Measurements from ENCODE around the gene ZFYVE21. TPM values are rescaled to one million over a fixed set of nuclear protein-coding genes. Genes with fewer than 3 reads are reported as not detected.

ZFYVE21 gene
- total RNA-seq, 2 experiments from 2014 or later, result 16.9 to 17.2 TPM

DNA sequence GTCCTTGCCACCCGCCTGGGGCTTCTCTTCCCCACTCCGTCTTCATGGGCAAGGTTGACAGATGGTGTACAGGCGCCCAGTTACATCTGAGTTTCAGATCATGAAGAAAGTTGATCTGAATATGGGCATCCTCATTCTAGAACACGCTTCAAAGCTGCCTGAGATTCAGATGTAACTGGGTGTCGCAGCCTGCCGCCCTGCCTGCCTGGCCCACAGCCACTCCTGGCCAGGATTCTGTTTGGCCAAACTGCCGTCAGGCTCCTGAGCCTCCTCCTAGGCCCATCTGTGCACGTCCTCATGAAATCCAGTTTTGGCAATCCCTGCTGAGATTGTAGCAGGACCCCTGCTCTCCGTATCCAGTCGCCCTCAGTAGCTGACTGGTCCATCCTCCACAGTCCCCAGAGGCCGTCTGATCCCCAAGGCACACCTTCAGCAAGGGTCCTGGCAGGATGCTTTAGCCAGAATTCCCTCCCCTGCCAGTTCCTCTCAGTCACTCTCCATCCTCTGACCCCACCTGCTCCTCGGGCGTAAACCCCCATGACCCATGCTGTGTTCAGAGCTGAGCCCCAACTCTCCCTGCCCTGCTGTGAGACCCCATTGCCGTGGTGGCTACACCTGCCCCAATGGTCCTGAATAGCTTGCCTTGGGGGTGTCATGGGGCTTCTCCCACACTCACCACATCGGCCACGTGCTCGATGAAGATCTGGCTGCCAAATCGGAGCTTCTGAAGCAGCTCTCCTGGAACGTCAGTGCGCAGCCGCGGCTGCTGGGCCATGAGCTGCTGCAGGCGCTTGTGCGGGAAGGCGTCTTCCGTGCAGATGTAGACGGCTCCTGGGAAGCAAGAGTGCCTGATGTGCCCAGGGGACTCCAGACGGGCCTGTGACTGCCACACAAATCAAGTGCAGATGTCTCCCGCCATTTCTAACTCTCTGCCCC lies 12.8 kb upstream of the ZFYVE21 start:
- ChIA-PET CTCF (interaction anchor here (0.9 to 1.6 kb wide), 4 partner anchors 10 to 33 kb away, joined by 3 to 6 read pairs (median 3); no protein-coding TSS in a partner anchor), POLR2A (interaction anchor here (0.6 kb wide), 1 partner anchor 11 kb away, joined by 3 read pairs; no protein-coding TSS in a partner anchor)
- no peak for DNase-seq
- peaks cover 11% of the 10 kb centered on the region for H3K4me1 Mint-ChIP-seq
- H3K36me3 Mint-ChIP-seq (ENCODE audit: low read depth), result peaks cover 14% of the 10 kb centered on the region
- no peaks in the 10 kb centered on the region for H3K27me3 Mint-ChIP-seq
- H3K9me3 Mint-ChIP-seq, result no peaks in the 10 kb centered on the region
- H3K27ac Mint-ChIP-seq, result peak overlapping the region; percentile 55
- H3K4me3 Mint-ChIP-seq, result no peak overlapping the region

DNA sequence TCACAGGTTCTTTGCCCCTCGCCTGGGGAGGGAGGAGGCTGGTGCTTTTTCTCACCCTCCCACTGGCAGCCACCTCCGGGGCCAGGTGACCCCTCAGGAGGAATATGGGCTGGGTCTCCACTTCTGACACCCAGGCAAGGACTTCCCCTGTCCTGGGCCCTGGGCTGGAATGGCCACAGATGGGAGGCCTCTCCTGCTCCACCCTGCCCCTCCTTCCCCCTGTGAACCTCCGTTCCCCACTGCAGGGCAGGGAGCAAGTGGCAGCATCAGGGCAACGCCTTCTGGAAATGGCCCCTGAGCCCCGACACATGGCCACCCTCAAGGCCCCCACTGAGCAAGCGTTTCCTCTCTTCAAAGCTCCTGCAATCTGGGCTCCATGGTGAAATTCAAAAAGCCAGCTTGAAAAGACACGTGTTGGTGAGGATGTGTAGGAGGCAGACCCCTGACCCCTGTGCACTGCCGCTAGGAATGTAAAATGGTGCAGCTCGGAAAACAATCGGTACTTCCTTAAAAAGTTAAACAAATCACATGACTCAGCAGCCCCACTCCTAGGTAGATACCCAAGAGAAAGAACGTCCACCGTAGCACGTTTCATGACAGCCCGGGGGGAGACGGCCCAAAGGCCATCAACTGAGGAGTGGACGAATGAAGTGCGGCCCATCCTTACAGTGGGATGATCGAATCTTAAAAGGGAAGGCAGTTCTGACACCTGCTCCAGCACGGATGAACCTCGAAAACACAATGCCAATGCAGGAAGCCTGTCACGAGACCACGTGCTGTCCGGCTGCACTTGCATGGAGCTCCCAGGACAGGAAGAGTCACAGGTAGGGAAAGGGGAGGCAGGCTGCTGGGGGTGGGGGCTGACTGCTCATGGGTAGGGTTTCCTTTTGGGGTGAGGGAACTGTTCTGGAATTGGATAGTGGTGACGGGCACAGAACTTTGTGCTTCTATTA lies 11.9 kb upstream of the ZFYVE21 start:
- Mint-ChIP-seq H3K4me3 (no peak overlapping the region), H3K36me3 (ENCODE audit: low read depth) (peaks cover 14% of the 10 kb centered on the region), H3K27me3 (no peaks in the 10 kb centered on the region), H3K4me1 (peaks cover 11% of the 10 kb centered on the region), H3K27ac (no peak overlapping the region), H3K9me3 (no peaks in the 10 kb centered on the region)
- CTCF ChIA-PET, result interaction anchor here (1.1 to 1.6 kb wide), 3 partner anchors 11 to 32 kb away, joined by 3 to 6 read pairs (median 3); no protein-coding TSS in a partner anchor
- POLR2A ChIA-PET, result no interaction called here
- no peak for DNase-seq

DNA sequence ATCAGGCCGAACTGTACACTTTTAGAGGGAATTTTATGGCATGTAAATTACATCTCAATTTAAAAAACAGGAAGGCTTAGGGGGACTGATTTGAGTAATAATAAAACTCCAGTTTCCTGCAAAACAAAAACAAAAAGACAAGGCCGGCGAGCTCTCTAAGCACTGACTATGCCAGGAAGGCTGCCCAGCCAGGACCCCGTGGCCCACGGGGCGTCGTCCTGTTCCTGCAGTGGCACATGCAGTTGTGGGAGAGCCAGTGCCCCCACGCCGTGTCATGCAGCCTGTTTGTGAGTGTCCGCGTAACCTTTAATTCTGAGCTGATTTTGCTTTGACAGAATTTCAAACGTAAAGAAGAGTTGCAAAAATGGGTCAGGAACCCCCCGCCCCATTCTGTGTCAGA lies 10.9 kb upstream of the ZFYVE21 start:
- ChIA-PET CTCF (interaction anchor here (1.6 kb wide), 1 partner anchor 12 kb away, joined by 6 read pairs; no protein-coding TSS in a partner anchor), POLR2A (no interaction called here)

DNA sequence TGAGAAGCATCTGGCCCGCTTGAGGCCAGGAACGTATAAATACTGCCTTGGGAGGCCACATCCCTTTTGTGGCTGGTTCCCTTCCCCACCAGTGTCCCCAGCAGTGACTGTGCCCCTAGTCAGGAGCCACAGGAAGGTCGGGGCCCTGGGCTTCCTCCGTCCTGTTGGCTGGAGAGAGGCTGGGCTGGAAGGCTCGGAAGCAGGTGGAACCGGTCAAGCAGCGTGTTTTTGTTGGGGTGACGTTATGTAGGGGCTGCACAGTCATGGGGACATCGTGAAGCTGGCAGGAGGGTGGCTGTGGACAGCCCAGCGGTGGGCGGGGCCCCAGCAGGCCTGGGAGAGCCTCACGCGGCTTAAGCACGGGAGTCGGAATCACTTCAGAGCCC lies 10.5 kb upstream of the ZFYVE21 start:
- Mint-ChIP-seq H3K4me1 (peaks cover 11% of the 10 kb centered on the region), H3K36me3 (ENCODE audit: low read depth) (peaks cover 15% of the 10 kb centered on the region), H3K27me3 (no peaks in the 10 kb centered on the region), H3K4me3 (no peak overlapping the region), H3K9me3 (no peaks in the 10 kb centered on the region), H3K27ac (no peak overlapping the region)
- no peak for DNase-seq
- ChIA-PET POLR2A (no interaction called here), CTCF (no interaction called here)

More for the DNA sequence above, 10.9 kb upstream of the ZFYVE21 start:
- Mint-ChIP-seq H3K4me1 (peaks cover 11% of the 10 kb centered on the region), H3K27ac (no peak overlapping the region), H3K36me3 (ENCODE audit: low read depth) (peaks cover 14% of the 10 kb centered on the region), H3K27me3 (no peaks in the 10 kb centered on the region), H3K9me3 (no peaks in the 10 kb centered on the region), H3K4me3 (no peak overlapping the region)
- no peak for DNase-seq

DNA sequence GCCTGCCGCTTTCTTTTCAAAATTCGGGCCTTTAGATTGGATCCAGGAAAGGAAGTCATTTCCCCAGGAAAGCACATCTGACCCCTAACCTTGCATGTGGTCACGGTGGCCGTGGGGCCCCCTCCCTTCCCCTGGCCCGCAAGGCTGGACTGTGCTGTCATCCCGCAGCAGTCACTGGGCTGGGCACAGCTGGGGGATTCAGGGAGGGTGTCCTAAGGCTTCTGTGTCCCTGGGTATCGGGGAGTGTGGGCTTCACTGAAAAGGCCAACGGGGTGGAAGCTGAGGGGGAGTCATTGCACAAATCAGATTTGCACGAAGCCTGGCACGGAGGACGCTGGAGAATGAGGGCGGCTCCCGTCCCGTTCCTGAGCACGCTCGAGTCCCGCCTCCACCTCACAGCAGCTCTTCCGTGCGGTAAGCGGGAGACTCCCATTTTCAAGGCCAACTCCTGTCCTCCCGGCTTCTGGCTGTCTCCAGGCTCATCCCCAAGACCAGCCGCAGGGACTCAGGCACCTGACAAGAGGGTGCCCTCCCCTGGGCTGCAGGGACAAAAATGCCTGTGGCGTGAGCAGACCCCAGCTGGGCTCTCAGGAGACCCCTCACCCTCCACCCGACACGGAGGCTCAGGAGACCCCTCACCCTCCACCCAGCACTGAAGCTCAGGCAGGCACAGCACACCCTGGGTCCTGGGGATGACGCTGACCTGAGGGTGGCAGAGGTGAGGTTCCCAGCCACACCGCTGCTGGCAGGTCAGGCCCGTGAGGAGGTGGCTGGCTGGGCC lies 9.9 kb upstream of the ZFYVE21 start:
- ChIA-PET CTCF (interaction anchor here (0.5 kb wide), 1 partner anchor 1421 kb away, joined by 3 read pairs; no protein-coding TSS in a partner anchor), POLR2A (no interaction called here)
- Mint-ChIP-seq H3K9me3 (no peaks in the 10 kb centered on the region), H3K27me3 (no peaks in the 10 kb centered on the region), H3K27ac (no peak overlapping the region), H3K4me1 (peaks cover 12% of the 10 kb centered on the region), H3K4me3 (no peak overlapping the region), H3K36me3 (ENCODE audit: low read depth) (peaks cover 16% of the 10 kb centered on the region)
- DNase-seq, result no peak

DNA sequence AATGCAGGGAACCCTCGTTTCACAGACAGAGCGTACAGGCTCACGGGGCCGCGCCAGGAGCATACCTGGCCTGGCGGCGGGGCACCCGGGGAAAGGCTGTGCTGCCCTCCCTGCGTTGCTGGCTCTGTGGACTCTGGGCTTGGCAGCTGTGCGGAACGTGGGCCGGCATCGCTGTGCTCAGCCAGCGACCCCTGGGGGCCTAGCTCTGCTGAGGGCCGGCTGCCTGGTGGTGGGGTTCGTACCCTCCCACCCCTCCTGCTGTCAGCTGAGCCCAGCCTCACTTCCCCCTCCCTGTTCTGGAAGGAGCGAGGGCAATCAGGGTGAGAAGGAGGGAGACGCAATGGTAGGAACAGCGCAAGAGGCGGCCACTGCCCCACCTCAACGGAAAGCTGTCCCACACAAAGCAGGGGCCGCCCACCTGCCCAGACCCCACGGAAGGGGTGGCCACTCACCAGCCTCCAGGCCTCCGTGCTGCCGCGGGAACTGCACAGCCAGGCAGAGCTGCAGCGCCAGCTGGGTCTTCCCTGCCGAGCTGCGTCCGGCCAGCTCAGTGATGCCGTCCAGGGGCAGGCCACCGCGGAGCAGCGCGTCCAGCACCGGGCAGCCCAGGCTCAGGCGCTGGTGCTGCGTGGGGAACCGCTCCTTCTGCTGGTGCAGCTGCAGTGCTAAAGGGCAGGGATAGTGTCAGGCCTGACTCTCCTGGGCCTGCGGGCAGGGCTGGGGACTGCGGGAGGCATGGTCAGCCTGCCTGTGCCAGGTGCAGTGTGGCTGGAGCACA lies 8.9 kb upstream of the ZFYVE21 start:
- Mint-ChIP-seq H3K4me3 (no peak overlapping the region), H3K9me3 (no peaks in the 10 kb centered on the region), H3K27me3 (no peaks in the 10 kb centered on the region), H3K4me1 (peaks cover 19% of the 10 kb centered on the region), H3K27ac (no peak overlapping the region), H3K36me3 (ENCODE audit: low read depth) (peaks cover 16% of the 10 kb centered on the region)
- ChIA-PET POLR2A (no interaction called here), CTCF (interaction anchor here (0.5 kb wide), 1 partner anchor 1420 kb away, joined by 3 read pairs; no protein-coding TSS in a partner anchor)
- DNase-seq, result no peak

DNA sequence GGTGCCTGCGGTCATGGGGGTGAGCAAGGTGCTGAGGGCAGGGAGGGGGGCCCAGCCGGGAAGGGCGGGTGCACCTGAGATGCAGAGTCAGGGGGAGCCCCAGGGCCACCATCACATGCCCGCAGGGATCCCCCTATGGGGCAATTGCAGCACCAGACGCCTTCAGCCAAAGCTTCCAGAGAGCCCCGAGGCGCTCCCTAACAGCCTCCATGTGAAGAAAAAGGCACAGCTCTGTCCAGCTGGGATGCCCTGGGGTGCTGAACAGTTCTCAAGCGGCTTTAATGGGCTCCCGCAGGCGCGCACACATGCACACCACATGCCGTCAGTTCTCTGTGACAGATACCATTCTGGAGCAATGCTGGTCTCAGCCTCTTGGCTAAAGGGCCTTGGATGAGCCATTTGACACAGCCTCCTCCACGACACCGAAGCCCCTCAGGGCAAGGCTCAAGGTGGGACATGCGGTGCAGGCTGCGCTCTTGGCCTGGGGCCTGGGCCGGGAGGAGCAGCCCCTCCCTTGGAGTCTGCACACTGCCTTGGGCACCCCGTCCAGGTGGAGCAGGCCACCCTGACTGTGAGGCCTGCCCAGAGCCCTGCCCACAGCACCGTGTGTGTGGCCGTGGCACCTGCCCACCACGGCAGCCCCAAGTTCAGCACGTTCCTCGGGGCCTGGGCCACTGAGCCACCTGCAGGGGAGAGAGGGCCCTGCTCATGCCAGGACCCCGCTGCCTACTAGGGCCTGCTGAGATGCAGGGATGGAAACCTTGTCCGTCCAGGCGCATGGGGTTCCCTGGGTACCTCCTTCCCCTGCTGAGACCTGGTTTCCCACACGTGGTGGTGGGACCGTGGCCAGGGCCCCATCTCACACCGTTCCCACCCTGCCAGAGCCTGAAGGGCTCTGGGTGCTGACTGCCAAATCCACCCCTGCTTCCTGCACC lies 8.0 kb upstream of the ZFYVE21 start:
- no peaks in the 10 kb centered on the region for H3K9me3 Mint-ChIP-seq
- H3K27ac Mint-ChIP-seq, result no peak overlapping the region
- ChIA-PET POLR2A (no interaction called here), CTCF (no interaction called here)
- no peak for DNase-seq
- H3K4me3 Mint-ChIP-seq, result no peak overlapping the region
- H3K36me3 Mint-ChIP-seq (ENCODE audit: low read depth), result peaks cover 16% of the 10 kb centered on the region
- no peaks in the 10 kb centered on the region for H3K27me3 Mint-ChIP-seq
- peaks cover 27% of the 10 kb centered on the region for H3K4me1 Mint-ChIP-seq

DNA sequence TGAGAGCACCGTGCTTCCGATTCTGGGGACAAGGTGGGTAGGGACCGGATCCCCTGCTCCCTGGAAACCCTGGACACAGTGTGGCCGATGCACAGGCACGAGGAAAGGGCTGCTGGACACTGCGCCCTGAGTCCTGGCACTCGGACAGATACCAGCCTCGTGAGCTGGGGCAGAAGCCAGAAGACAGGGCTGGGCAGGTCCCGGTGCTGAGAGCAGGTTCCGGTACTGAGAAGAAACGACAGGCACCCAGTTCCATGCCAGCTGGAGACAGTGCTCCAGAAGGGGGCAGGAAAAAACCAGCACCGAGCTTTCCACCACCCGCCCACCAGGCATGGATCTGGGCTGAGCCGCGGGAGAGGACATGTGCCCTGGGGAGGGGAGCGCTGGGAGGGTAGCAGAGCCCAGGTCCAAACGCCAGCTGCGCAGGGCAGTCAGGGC lies 6.8 kb upstream of the ZFYVE21 start:
- DNase-seq, result no peak
- POLR2A ChIA-PET, result interaction anchor here (0.7 kb wide), 1 partner anchor 37 kb away, joined by 3 read pairs; no protein-coding TSS in a partner anchor
- H3K27me3 Mint-ChIP-seq, result no peaks in the 10 kb centered on the region
- peaks cover 10% of the 10 kb centered on the region for H3K36me3 Mint-ChIP-seq (ENCODE audit: low read depth)
- H3K4me1 Mint-ChIP-seq, result peaks cover 37% of the 10 kb centered on the region
- CTCF ChIA-PET, result no interaction called here
- H3K9me3 Mint-ChIP-seq, result no peaks in the 10 kb centered on the region
- H3K27ac Mint-ChIP-seq, result no peak overlapping the region
- H3K4me3 Mint-ChIP-seq, result no peak overlapping the region

DNA sequence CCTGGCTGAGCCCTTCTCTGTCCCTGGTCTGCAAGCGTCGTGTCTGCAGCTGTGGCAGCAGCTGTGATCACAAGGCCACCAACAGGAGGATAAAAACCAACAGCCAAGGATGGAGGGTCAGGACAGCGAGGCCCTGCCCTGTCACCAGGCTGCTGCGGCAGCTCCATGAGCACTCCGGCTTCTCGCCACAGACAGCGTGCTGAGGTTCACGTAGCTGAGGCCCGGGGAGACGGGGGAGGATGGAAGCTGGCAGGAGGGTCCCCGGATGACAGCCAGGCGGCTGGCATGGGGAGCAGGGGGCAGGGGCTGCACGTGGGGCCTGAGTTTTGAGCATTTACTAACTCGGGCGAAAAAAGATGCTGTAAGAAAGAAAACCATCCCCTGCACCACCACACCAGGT lies 5.8 kb upstream of the ZFYVE21 start:
- POLR2A ChIA-PET, result no interaction called here
- H3K4me3 Mint-ChIP-seq, result no peak overlapping the region
- H3K4me1 Mint-ChIP-seq, result peaks cover 39% of the 10 kb centered on the region
- CTCF ChIA-PET, result no interaction called here
- DNase-seq, result no peak
- H3K27me3 Mint-ChIP-seq, result no peaks in the 10 kb centered on the region
- no peaks in the 10 kb centered on the region for H3K9me3 Mint-ChIP-seq
- peaks cover 6% of the 10 kb centered on the region for H3K36me3 Mint-ChIP-seq (ENCODE audit: low read depth)
- peak overlapping the region; percentile 54 for H3K27ac Mint-ChIP-seq

DNA sequence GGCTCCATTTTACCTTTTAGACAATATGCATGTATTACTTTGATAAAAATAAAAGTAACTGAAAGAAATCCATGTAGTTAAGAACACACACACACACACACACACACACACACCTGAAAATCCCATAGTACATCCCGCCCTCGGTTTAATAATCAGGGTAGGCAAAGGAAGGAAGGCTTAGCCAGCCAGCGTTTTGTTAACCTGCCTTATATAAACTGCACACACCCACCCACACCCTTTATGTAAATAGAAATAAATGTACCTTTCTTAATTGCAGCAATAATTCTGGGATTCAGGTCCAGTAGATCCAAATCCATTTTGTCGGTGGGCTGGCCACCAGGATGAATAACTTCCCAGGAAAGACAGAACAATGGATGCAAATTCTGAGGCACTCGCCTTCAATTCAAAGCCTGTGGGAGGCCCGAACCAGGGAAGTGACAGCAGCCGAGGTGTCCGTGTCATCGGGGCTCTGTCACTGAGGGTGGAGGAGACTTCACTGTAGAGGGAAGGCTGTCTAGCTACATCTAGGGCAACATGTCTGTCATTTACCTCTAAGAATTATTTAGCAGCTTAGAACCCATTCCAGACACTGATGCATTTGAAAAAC lies 4.7 kb upstream of the ZFYVE21 start:
- Mint-ChIP-seq H3K9me3 (no peaks in the 10 kb centered on the region), H3K36me3 (ENCODE audit: low read depth) (peaks cover 4% of the 10 kb centered on the region), H3K27ac (peak overlapping the region; percentile 25), H3K27me3 (no peaks in the 10 kb centered on the region), H3K4me1 (peaks cover 38% of the 10 kb centered on the region), H3K4me3 (no peak overlapping the region)
- ChIA-PET POLR2A (no interaction called here), CTCF (interaction anchor here (0.7 kb wide), 1 partner anchor 12 kb away, joined by 4 read pairs; no protein-coding TSS in a partner anchor)
- DNase-seq, result no peak

All from activated CD4-positive, alpha-beta T cell treated with anti-CD3 and anti-CD28 coated beads, Interleukin-2, amount 10 ng/mL, durations not matched to agents 7 days and 5 days (primary cell).